NCI-H1417 treated with DMSO at 0.1 percent for 48 hours (cell line): Measurements from ENCODE around the gene LVRN.
A peak's percentile ranks its signal among the peaks of the same experiment; 100 is the strongest.

Experiments used
- DNase-seq: peaks from one replicate; lab custom pipeline; 2025; lab: John Stamatoyannopoulos, UW

LVRN gene

GRCh38 chr5:116023619-116024018 is 61.3 kb downstream of the LVRN start:
- no peak for DNase-seq

DNA sequence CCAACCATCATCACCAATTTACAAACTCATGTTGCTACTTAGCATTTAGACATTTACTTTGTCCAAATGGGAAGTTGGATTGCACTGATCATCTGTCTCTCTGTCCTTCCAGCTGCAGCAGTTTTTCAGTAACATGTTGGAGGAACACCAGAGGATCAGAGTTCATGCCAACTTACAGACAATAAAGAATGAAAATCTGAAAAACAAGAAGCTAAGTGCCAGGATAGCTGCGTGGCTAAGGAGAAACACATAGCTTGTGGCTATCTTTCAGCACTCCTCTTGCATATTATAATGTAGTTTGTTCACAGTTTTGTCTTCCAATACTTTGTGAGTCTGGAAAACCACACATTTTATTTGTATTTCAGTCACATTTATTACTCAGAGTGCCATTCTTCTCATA is 63.6 kb downstream of the LVRN start:
- DNase-seq: no peak

DNA sequence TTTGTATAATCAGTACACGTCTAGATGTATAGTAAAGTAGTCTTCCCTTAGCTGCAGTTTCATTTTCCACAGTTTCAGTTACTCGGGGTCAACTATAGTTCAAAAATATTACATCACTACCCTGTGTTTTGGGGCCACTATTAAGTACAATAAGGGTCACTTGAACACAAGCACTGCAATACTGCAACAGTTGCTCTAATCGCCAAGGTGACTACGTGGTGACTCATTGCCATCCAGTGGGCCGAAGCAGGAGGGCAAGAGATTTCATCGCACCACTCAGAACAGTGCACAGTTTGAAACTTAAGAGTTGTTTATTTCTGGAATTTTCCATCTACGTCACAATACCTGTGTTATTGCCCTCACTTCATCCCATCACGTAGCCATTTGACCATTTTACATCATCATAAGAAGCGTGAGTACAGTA is 69.8 kb downstream of the LVRN start, which contains the start of gene ARL14EPL:
ARL14EPL (plus strand) TSS at position 379 of the 424 bp plus-strand sequence. CDS start 18,994 bp downstream, outside the sequence.
- DNase-seq: no peak

GRCh38 chr5:116032991-116033390 is 70.7 kb downstream of the LVRN start:
- no peak for DNase-seq

DNA sequence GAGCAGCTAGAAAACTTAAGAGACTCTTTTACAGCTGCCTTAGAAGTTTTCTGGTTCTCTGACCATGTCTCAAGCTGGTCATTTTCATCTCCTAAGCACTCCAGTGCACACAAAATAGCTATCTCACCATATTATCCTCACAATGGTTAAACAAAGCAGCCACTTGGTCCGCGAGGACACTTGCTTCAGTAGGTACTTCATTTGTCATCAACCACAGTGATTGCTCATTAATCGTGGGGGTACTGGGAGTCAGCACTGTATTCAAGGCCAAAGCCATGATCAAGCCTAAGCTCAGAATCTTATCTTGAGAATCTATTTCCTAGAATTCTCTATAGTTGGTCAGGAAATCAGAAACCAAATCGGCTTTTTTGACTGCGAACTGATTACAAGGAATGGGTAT is 72.8 kb downstream of the LVRN start:
- DNase-seq: no peak

DNA sequence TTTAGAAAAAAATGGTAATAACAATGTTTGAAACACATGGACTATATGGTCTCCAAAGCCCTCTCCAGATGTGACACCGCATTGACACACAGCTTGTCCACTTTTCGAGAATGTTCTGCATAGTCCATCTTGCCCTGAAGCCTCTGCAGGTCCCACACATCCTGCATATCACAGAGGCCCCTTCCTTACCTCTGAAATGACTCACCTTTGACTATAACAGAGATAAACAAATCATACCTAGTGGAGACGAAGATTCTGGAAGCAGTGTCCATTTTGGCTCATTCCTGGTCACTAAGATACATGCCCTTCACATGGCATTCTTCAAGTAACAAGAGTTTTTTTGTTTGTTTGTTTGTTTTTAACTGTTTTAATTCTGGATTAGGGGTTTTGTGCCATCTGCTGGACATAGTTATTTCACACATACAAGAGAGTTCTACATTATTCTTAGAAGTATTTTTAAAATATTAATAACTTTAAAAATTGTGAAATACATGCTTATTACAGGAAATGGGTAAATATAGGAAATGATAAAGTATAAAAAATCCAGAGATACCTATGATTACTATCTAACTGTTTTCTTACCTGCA is 75.1 kb downstream of the LVRN start:
- no peak for DNase-seq

DNA sequence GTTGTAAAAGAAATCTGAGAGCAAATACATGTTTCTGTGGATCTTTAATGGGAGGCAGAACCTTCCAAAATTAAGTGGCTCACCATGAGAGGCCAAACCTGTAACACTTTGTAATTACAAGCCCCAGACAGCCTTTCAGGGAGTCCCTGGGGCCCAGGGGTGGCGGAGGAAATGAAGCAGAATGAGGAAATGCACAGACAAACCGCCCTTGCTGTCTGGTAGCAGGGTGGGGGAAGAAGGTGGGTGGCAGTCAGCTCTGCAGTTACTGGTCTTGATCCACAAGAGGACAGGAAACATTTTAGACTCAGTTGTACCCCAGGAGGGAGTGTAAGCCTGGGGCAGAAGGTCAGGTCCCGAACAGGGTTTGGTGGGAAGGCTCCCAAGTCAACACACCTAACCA is 76.5 kb downstream of the LVRN start:
- DNase-seq: no peak

GRCh38 chr5:116042375-116042774 is 80.1 kb downstream of the LVRN start:
- no peak for DNase-seq

DNA sequence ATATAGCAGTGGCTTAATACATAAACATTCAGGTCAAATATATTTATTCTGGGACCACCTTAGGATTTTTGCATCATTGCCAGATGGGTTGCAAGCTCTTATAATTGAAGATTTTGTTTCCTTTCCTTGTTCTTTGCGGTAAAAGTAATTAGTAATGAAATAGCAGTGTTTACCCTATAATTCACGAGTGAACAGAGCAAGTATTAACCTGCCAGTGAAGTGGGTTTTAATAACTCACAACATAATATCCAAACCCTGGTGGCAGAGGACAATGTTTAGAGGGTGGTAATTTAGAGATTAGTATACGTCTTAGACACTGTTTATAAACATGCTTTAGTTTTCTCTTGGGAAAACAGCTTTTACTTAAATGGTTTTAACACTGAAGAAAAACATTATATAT is 81.8 kb downstream of the LVRN start:
- peak; percentile 8 for DNase-seq

DNA sequence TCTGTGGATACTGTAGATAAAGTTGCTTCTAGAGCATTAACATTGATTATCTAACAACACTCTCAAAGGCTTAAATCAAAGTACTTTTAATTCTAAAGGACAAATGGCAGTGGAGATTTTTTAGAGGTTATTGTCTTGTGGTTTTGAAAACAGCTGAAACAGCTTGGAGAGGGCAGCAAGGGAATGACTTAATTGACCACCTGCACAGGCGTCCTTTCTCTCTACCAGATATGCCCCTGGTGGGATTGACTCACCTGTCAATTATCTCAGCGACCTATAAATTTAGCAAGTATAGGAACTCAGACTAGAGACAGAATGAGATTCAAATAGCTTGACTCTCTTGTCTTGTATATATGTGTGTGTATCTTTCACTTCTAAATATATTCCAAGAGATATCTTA is 83.5 kb downstream of the LVRN start:
- no peak for DNase-seq

DNA sequence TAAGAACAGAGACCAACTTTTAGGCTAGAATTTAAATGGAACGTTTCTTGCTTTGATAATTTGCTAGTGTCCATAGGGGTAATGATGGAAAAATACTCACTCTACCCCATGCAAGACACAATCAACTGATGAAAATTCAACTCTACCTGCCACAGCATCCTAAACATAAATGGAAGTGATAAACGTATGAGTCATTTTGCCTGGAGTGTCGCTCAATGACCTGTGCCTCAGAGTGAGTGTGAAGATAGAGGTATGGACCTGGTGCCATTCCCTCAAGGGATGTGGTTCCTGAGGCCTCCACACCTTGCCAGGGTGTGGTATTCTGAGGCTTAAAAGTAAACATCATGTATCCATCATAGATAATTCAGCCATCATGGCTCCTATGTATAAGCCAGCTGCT is 84.0 kb downstream of the LVRN start:
- no peak for DNase-seq

DNA sequence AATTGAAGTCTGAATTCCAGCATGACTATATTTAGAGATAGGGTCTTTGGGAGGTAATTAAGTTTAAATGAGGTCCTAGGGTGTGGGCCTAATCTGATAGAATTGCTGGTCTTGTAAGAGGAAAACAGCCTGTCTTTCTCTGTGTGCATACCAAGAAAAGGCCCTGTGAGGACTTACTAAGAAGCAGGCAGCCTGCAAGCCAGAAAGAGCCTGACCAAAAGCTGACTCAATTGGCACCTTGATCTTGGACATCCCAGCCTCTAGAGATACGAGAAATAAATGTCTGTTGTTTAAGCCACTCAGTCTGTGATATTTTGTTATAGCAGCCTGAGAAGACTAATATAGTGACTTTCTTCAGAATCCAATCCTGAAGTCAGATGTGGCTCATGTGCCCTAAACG is 84.5 kb downstream of the LVRN start:
- no peak for DNase-seq

DNA sequence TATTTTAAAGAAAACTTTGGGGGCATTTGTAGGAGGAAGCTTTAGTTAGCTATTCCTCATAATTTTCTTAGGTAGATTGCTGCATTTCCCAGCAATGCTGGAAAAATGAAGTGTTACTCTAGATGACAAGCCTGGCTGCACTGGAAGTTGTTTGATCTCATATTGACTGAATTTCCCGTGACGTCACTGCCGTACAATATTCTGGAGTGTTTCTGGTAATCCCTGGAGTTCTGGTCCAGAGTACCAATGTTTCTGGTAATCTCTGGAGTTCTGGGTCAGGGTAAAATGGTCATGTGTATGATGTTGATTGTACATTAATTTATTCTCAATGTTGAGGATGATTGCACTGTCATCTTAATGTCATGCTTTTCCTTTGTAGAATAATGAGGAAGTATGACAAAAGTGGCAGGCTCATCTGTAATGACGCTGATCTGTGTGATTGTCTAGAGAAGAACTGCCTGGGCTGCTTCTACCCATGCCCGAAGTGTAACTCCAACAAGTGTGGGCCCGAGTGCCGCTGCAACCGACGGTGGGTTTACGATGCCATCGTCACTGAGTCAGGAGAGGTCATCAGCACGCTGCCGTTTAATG is 96.2 kb downstream of the LVRN start:
- DNase-seq: no peak

- no peak for DNase-seq
Measured at GRCh38 chr5:116062352-116062751, 100.1 kb downstream of the LVRN start.

GRCh38 chr5:116063950-116064349 is 101.7 kb downstream of the LVRN start:
- DNase-seq: no peak

GRCh38 chr5:116068028-116068632 is 105.9 kb downstream of the LVRN start:
- DNase-seq: no peak

DNA sequence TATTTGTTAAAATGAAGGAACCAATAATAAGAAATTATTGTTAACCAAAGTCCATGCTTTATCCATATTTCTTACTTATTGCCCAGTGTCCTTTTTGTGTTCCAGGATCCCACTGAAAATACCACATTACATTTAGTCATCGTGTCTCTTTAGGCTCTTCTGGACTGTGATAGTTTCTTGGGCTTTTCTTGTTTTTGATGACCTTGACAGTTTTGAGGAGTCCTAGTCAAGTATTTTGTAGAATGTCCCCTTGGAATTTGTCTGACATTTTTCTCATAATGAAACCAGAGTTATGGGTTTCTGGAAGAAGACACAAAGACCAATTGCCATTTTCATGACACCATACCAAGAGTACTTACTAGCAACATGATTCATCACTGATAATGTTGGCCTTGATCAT is 108.9 kb downstream of the LVRN start:
- no peak for DNase-seq

DNA sequence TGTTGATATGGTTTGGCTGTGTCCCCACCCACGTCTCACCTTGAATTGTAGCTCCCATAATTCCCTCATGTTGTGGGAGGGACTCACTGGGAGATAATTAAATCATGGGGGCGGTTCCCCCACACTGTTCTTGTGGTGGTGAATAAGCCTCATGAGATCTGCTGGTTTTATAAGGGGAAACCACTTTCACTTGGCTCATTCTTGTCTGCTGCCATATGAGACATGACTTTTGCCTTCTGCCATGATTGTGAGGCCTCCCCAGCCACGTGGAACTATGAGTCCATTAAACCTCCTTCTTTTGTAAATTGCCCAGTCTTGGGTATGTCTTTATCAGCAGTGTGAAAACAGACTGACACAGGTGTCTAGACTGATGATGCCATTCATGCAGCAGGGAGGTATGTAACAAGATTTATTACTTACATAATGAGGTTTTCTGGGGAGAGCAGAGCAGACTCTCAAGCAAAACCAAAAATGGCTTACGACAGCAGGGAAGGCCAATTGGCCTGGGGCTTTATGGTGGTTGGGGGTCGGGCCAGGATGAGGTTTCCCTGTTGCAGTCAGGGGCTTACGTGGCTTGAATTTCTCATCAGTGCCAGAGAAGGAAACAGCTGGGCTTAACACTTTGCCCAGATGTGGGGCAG is 113.0 kb downstream of the LVRN start:
- no peak for DNase-seq

GRCh38 chr5:116076496-116076895 is 114.2 kb downstream of the LVRN start:
- DNase-seq: no peak
